Mucosa of descending colon (tissue), 3 donors: ENCODE data around the gene SERPINB11. TPM values are rescaled to one million over a fixed set of nuclear protein-coding genes. Genes with fewer than 3 reads are reported as not detected.

Source experiments
- ATAC-seq: fragments of 200-7000 bp; cut with Tn5 transposase; one replicate; pipeline ENCODE4 v1.9.1; 2020; ENCODE audit warnings: mild to moderate bottlenecking, moderate library complexity
- DNase-seq, 3 donors: peaks; one replicate each; pipeline ENCODE4 v3.0.0-alpha.2; 2020
- H3K36me3 ChIP-seq: fragments of 200-600 bp; one replicate; pipeline ENCODE4 v1.8.0; 2021; ENCODE audit warnings: low read depth, mild to moderate bottlenecking
- H3K4me1 ChIP-seq: fragments of 200-600 bp; one replicate; pipeline ENCODE4 v1.8.0; 2021; ENCODE audit warnings: low read depth, mild to moderate bottlenecking
- H3K4me3 ChIP-seq: fragments of 200-600 bp; one replicate; pipeline ENCODE4 v1.8.0; 2021; ENCODE audit warnings: mild to moderate bottlenecking
- H3K9me3 ChIP-seq: fragments of 200-600 bp; one replicate; pipeline ENCODE4 v1.8.0; 2021; ENCODE audit warnings: mild to moderate bottlenecking
- intact Hi-C, 2 donors: fragments of 100-400 bp; cut with DNase I in 1 of 2; cut with micrococcal nuclease in 1 of 2; formaldehyde crosslinking; loops; one replicate each; pipeline versions ENCODE4 v1.11.0 to v1.11.1; 2022; cut with DNase I, micrococcal nuclease
- total RNA-seq, 3 donors: library from RNA; stranded (reverse); fragmentation: NEBNext Ultra II Directional in 2 of 3; extraction: Animal tissue kit (Norgen Biotek cat#: 25700) in 2 of 3; gene quantifications; one replicate each; pipeline versions ENCODE4 v1.2.1 to v1.2.4, GENCODE V29; 2021 to 2023
- TF ChIP-seq, protein P1 (sequence below): fragments of 200-600 bp; IDR thresholded peaks from one replicate; pipeline ENCODE4 v1.8.0; 2022; ENCODE audit warnings: antibody characterized with exemption, mild to moderate bottlenecking
- donor health status: DM: no; HTN: no; CAD: no; lungs with moderate emphysema.
- donor health status: DM: no; HTN: no; CAD: no.
- donor health status: DM: no; HTN: yes; CAD: no.

Gene SERPINB11
- total RNA-seq, 3 donors from 2014 or later = not detected

GRCh38 chr18:63679820-63680606, 22.7 kb upstream of the SERPINB11 start:
- no peak for DNase-seq
- TF ChIP-seq, protein P1, sequence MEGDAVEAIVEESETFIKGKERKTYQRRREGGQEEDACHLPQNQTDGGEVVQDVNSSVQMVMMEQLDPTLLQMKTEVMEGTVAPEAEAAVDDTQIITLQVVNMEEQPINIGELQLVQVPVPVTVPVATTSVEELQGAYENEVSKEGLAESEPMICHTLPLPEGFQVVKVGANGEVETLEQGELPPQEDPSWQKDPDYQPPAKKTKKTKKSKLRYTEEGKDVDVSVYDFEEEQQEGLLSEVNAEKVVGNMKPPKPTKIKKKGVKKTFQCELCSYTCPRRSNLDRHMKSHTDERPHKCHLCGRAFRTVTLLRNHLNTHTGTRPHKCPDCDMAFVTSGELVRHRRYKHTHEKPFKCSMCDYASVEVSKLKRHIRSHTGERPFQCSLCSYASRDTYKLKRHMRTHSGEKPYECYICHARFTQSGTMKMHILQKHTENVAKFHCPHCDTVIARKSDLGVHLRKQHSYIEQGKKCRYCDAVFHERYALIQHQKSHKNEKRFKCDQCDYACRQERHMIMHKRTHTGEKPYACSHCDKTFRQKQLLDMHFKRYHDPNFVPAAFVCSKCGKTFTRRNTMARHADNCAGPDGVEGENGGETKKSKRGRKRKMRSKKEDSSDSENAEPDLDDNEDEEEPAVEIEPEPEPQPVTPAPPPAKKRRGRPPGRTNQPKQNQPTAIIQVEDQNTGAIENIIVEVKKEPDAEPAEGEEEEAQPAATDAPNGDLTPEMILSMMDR = no peak
- intact Hi-C loops = no loop called here

DNA sequence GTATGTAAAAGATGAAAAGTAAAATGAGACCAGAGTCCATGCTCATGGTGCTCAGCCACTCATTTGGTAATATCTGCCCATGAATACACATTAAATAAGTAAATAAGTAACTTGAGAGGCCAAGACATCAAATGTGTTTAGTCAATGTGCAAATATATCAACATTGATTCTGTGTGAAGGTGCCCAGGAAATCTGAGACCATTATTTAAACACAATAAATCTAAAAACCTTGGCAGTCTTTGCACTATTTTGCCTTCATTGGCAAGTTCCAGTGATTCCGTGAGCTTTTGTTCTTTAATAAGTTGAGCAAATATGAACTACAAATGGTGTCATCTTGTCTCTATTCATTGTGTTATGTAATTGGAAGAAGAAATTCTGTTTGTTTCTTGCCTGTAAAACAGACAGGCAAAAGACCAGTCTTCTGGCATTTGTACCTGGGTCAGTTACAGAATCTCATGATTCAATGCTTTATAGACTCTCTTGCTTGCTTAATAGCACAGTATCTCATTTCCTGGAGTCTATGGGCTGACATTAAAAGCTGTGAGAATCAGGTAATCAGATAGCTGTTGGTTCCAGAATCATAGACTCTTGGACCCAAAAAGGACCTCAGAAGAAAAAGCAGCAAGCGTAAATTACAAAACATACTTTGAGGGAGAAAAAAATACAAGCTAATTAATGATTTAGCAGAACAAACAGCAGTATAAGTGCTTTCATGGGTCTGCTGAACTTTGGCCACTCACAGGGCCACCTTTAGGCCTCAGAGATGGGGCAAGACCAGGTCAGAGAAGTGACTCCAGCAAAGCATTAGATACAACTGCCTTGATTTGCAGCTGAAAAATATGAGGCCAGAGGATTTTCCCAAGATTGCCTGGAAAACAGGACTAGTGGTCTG, 21.1 kb upstream of the SERPINB11 start:
- no peak for ATAC-seq
- intact Hi-C loops = no loop called here
- TF ChIP-seq, protein P1 = no peak

More at GRCh38 chr18:63679820-63680606, 22.7 kb upstream of the SERPINB11 start:
- no peak for ATAC-seq
- H3K36me3 ChIP-seq = no peaks in the 10 kb centered on the region
- no peaks in the 10 kb centered on the region for H3K9me3 ChIP-seq
- H3K4me3 ChIP-seq = no peak overlapping the region
- no peaks in the 10 kb centered on the region for H3K4me1 ChIP-seq

DNA sequence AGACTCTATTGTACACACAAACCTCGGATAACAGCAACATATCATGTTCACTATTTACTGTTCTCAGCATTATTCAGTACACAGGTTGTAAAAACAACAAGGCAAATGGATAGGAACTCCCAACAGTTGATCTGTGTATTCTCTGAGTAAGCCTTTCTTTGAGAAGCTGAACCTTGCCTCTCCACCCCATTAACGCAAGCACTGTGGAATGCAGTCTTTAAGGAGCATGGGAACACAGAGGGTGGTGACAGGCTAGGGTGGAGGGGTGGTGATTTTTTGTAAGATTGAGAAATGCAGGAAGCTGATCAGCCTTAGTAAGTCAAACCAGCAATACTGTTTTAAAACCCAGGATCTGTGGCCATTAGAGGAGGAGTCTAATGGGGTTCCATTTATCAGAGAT, 19.6 kb upstream of the SERPINB11 start:
- DNase-seq (no peak), ATAC-seq (no peak)
- no peaks in the 10 kb centered on the region for H3K4me1 ChIP-seq
- TF ChIP-seq, protein P1 = no peak
- intact Hi-C loops = no loop called here
- no peak overlapping the region for H3K4me3 ChIP-seq
- no peaks in the 10 kb centered on the region for H3K36me3 ChIP-seq
- no peaks in the 10 kb centered on the region for H3K9me3 ChIP-seq

More for the DNA sequence above, 21.1 kb upstream of the SERPINB11 start:
- Histone ChIP-seq H3K36me3 (no peaks in the 10 kb centered on the region), H3K4me3 (no peak overlapping the region), H3K4me1 (no peaks in the 10 kb centered on the region), H3K9me3 (no peaks in the 10 kb centered on the region)
- no peak for DNase-seq

DNA sequence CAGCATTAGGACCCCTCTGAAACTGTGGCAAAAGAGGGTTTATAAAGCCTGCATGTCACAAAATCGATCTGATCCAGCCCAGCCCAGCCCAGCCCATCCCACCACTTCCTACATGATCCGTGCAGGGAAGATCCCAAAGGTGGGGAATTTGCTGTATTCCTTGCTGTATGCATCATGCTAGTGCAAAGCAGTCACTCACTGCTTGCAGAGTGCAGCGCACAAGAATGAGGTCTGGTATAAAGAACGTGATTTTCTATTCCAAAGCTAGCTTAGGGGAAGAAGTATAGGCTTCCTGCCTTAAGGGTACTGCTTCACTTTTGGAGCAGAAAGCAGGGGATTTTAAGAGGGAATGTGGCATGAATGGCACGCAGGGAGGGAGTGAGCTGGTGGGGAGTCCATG, 18.9 kb upstream of the SERPINB11 start:
- ATAC-seq (no peak), DNase-seq (no peak)
- H3K4me1 ChIP-seq = no peaks in the 10 kb centered on the region
- intact Hi-C loops = no loop called here
- TF ChIP-seq, protein P1 = no peak
- H3K36me3 ChIP-seq = no peaks in the 10 kb centered on the region
- no peaks in the 10 kb centered on the region for H3K9me3 ChIP-seq
- H3K4me3 ChIP-seq = no peak overlapping the region

DNA sequence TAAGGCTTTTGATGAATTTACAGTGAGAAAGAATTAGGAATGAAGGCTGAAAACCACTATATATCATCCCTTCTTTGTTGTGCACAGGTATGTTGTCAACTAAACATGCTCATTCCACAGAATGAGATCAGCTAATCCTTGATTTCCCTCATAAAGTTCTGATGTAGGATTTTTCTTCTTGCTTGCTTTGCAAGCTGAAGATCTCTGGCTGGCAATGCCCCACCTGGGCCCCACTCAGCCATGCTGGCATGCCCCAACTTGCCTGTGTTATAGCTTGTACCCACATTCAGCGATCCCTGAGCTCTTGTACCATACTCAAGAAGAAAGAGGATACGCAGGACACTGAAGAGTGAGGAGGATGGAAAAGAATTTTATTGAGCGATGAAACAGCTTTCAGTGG, 18.0 kb upstream of the SERPINB11 start:
- TF ChIP-seq, protein P1 = no peak
- Histone ChIP-seq H3K4me1 (no peaks in the 10 kb centered on the region), H3K4me3 (no peak overlapping the region), H3K9me3 (no peaks in the 10 kb centered on the region), H3K36me3 (no peaks in the 10 kb centered on the region)
- no peak for DNase-seq
- ATAC-seq = no peak
- intact Hi-C loops = no loop called here
